RPMI7951 (cell line): Measurements from ENCODE around the gene SLC2A11. TPM values are rescaled to one million over a fixed set of nuclear protein-coding genes. Genes with fewer than 3 reads are reported as not detected.
"Not testable (repeated sequence)": the region's sequence is repeated elsewhere in the genome, so short reads cannot be mapped to it uniquely, and the experiment has no call there.

ENCODE experiments used
- DNase-seq: peaks from one replicate; pipeline ENCODE4 v3.0.0-alpha.2; 2012; ENCODE audit warnings: low read depth
- total RNA-seq: library from RNA; depleted of rRNA; stranded (reverse); fragments of >200 nt; shearing (Covaris generic); gene quantifications from 2 replicates; pipeline ENCODE4 v1.2.3, GENCODE V29; 2014

The SLC2A11 gene
- total RNA-seq, 1 experiment from 2014 or later = 32.1 TPM

DNA sequence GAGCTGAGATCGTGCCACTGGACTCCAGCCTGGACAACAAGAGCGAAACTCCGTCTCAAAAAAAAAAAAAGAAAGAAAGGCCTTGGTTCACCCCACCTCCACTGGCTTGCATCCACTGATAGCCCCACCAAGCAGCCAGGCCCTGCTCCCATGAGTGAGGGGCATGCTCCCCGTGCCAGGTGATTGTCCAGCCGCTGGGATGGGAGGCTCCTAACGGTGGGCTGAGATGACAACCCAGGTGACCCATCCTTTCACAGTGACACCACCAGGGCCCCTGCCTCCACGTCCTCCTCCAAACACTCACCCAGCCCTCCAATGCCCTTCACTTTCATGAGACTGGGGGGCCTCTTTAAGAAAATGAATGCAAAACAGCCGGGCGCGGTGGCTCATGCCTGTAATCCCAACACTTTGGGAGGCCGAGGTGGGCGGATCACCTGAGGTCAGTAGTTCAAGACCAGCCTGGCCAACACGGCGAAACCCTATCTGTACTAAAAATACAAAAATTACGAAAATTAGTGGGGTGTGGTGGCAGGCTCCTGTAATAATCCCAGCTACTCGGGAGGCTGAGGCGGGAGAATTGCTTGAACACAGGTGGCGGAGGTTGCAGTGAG lies 10.3 kb upstream of the SLC2A11 start:
- DNase-seq = no peak

- DNase-seq = peak; percentile 45
Measured at GRCh38 chr22:23847991-23848864, 9.4 kb upstream of the SLC2A11 start.

GRCh38 chr22:23849009-23850006 lies 8.4 kb upstream of the SLC2A11 start:
- DNase-seq = peak; percentile 71

DNA sequence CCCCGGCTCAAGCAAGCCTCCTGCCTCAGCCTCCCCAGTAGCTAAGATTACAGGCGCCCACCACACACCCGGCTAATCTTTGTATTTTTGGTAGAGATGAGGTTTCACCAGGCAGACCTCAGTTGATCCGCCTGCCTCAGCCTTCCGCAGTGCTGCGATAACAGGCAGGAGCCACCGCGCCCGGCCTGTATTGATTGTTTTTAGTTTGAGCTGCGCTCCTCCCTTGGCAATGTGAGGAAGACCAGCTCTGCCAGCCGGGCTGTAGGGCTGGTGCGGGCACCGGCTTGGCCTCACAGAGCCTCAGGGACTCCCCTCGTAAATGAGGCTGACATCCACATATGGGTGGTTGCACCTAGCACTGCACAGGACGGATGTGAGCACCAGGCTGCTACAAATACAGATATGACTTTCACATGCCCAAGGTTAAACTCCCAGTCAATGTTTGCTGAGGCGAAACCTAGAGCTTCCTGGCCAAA lies 7.5 kb upstream of the SLC2A11 start:
- DNase-seq = no peak

DNA sequence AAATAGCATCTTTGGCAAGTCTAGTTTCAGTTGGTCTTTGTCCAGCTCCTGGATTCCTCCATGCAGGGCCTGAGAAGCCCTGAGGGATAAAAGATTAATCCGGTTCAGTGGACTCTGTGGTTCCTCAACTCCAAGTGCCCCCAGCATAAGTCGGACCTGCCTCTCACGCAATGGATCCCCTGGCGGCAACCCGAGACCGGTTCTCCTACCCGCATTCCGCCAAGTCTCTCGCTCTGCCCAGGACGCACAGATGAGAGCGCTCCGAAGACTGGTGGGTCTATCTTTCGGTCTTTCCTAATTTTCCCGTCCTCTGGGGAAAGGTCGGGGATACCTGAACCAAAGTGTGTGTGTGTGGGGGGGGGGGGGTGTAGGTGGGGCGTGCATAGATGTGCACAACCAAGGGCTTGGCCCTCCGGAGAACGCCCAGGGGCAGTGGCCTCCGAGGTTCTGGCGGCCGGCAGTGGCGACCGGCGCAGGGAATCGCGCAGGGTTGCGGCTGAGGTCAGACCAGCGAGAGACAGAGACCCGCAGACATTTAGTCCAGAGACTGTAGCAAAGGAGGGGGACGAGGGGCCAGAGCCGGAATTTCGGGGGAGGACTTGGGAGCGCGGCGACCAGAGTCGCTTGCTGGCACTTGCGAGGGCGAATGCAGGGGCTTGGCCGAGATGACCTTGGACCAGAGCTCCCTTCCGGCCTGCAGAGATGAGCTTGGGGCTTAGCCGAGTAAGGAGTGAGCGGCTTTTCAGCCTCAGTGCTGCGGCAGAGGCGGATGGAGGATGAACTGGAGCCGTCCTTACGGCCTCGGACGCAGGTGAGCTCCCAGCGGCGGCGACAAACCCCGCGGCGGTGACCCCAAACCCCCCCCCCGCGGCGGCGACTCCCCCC lies 712 bp upstream of the SLC2A11 start:
- DNase-seq = peak; percentile 98

DNA sequence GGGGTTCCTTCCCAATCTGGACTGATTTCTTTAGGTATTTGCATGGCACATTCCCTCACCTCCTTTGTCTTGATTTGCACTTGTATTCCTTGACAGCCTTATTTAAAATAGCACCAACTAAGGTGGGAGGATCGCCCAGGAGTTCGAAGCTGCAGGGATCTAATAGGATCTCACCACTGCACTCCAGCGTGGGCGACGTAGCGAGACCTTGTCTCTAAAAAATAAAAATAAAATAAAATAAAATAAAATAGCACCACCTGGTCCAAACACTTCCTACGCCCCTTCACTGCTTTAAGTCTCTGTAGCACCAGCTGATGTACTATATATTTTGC lies 775 bp downstream of the SLC2A11 start:
- no peak for DNase-seq

- no peak for DNase-seq
Measured at GRCh38 chr22:23859201-23859600, 1.5 kb downstream of the SLC2A11 start.

DNA sequence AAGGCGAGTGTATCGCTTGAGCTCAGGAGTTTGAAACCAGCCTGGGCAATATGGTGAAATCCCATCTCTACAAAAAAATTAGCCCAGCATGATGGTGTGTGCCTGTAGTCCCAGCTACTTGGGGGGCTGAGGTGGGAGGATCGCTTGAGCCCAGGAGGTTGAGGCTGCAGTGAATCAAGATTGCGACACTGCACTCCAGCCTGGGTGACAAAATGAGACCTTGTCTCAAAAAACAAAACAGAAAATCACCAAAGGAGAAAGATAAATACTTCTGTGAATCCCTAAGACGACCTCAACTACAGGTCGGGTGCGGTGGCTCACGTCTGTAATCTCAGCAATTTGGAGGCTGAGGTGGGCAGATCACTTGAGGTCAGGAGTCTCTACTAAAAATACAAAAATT lies 2.5 kb downstream of the SLC2A11 start:
- not testable (repeated sequence) for DNase-seq

- peak; percentile 24 for DNase-seq
Measured at GRCh38 chr22:23862103-23862502, 4.4 kb downstream of the SLC2A11 start.

- DNase-seq = not testable (repeated sequence)
Measured at GRCh38 chr22:23864499-23865154, 7.0 kb downstream of the SLC2A11 start.

- DNase-seq = no peak
Measured at GRCh38 chr22:23868580-23868979, 10.9 kb downstream of the SLC2A11 start.

GRCh38 chr22:23874871-23875270 lies 17.2 kb downstream of the SLC2A11 start:
- DNase-seq = no peak

DNA sequence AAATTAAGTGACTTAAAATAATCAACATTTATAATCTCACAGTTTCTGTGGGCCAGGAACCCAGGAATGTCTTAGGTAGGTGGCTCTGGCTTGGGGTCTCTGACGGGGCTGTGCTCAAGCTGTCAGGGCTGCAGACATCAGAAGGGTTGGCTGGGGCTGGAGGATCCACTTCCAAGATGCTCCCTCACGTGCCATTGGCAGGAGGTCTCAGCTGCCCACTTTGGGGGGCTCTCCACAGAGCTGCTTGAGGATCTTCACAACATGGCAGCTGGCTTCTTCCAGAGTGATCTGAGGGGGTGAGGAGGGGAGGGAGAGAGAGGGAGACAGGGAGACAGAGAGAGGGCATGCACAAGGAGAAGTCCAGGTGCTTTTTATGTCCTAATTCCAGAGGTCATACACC lies 18.1 kb downstream of the SLC2A11 start:
- DNase-seq = no peak

DNA sequence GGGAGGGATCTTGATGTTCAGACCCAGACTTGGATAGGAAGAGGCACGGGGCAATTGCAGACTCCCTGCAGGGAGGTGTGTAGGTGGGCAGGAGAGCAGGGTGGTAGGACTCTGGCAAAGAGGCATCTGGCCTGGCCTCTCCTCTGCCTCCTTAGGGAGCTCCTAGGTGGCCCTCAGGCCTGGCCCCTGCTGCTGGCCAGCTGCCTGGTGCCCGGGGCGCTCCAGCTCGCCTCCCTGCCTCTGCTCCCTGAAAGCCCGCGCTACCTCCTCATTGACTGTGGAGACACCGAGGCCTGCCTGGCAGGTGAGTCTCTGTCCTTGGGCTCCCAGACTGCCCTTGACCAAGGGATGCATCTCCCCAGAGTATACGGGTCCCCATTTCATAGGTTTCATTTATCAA lies 19.9 kb downstream of the SLC2A11 start:
- no peak for DNase-seq

DNA sequence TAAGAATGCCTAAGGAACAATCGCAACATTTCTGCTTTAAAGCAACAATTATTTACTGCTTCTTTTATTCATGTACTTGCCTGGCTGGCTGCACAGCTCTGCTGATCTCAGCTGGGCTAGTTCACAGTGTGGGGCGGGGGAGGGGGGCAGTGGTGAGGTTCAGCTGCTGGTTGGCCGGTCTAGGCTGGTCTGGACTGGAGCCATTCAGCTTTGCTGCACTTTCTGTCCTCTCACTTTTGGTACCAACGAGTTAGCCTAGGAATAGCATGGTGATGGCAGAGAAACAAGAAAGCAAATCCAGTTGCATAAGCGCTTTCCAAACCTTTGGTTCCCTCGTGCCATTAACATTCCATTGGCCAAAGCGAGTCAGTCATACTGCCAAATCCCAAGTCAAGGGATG lies 20.5 kb downstream of the SLC2A11 start:
- no peak for DNase-seq

- DNase-seq = no peak
Measured at GRCh38 chr22:23882370-23882769, 24.7 kb downstream of the SLC2A11 start.

GRCh38 chr22:23883658-23884057 lies 26.0 kb downstream of the SLC2A11 start:
- no peak for DNase-seq

DNA sequence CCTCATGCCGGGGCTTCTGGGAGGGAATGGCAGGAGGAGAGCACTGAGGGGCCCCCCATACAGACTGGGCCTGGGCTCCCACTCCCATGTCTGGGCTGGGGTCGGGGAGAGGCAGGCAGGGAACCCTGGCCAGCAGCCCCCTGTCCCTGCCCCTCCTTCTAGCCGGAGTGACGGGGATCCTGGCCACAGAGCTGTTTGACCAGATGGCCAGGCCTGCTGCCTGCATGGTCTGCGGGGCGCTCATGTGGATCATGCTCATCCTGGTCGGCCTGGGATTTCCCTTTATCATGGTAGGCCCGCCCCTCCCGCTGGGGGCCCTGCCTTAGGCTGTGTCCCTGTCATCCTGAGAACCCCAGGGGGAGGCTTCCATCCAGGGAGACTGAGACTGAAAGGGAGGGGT lies 26.5 kb downstream of the SLC2A11 start:
- DNase-seq = no peak

GRCh38 chr22:23888615-23889401 lies 31.1 kb downstream of the SLC2A11 start:
- peak; percentile 39 for DNase-seq

GRCh38 chr22:23889620-23890019 lies 31.9 kb downstream of the SLC2A11 start:
- no peak for DNase-seq
